Activated naive CD4-positive, alpha-beta T cell treated with anti-CD3 and anti-CD28 coated beads, Interleukin-2, amount 50 U/mL, for 72 hours (primary cell): Measurements from ENCODE around the gene NEBL. TPM values are rescaled to one million over a fixed set of nuclear protein-coding genes. Genes with fewer than 3 reads are reported as not detected.
"Not testable (repeated sequence)": the region's sequence is repeated elsewhere in the genome, so short reads cannot be mapped to it uniquely, and the experiment has no call there.

Experiments
- ATAC-seq, 2 donors: fragments of 150-1000 bp; cut with Tn5 transposase; 2 replicates each; pipeline ENCODE4 v1.10.0; 2021; ENCODE audit warnings: mild to moderate bottlenecking in 2 of 2, moderate library complexity in 2 of 2
- DNase-seq, 2 donors: peaks; one replicate each; pipeline ENCODE4 v3.0.0; 2021 to 2022; ENCODE audit warnings: low spot score in 2 of 2
- H3K27ac Mint-ChIP-seq, 2 donors: one replicate each; pipeline ENCODE4 v1.8.0; 2022; ENCODE audit warnings: mild to moderate bottlenecking in 2 of 2, mixed read lengths in 2 of 2
- H3K36me3 Mint-ChIP-seq, 2 donors: one replicate each; pipeline ENCODE4 v1.8.0; 2022; ENCODE audit warnings: mixed read lengths in 2 of 2
- H3K9me3 Mint-ChIP-seq, 2 donors: one replicate each; pipeline ENCODE4 v1.8.0; 2022; ENCODE audit warnings: mixed read lengths in 2 of 2
- total RNA-seq, 2 donors: library from RNA; stranded (reverse); gene quantifications; one replicate each; pipeline ENCODE4 v1.2.3, GENCODE V29; 2022

NEBL gene
- 1 to 10 TPM in 1 of 2 donors, under 1 TPM in 1; 0.02 to 3.0 TPM for total RNA-seq

GRCh38 chr10:20897146-20897825 lies at the start of gene NEBL:
NEBL (minus strand) TSS chr10:20897311; CDS start chr10:20897205, 106 bp downstream.
- Mint-ChIP-seq H3K9me3 (peaks cover 0 to 4% of the 10 kb centered on the region in 2 donors), H3K36me3 (no peaks in the 10 kb centered on the region), H3K27ac (no peak within 1 kb of the TSS)
- ATAC-seq (no peak), DNase-seq (no peak)

DNA sequence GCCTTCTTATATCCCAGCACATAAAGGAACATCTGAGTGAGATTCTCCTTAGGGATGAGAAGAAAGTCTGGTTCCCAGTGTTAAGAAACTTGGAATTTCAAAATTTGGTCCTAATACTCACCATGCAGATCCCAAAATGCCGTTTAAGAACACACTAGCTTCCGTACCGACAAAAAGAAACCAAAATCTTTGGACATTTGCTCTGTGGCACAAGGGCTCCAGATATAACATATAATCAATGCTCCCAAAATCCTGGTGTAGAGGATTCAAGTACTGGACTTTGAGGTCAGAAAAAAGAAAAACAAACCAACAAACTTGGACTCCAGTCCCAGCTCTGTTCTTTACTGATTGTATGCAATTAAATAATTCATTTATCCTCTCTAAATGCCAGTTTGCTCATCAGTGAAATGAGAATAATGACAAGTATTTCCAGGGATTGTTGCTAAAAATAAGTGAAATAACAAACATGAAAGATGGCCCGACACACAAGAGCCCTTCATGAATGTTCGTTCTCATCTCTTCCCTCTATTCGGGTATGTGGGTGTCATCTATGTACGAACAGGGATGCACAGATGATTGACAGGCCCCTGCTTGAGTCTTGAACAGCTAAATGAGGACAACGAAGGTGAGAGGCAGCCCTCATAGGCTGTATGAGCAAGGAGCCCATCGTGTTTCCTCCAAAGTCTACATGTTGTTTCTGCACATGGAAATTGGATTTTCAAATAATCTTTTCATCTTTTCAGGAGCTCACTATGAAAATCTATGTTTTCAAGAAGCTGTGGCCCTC lies 48.6 kb upstream of the NEBL start:
- H3K9me3 Mint-ChIP-seq, result no peaks in the 10 kb centered on the region
- H3K27ac Mint-ChIP-seq, result no peak overlapping the region
- DNase-seq, result no peak
- no peak for ATAC-seq
- H3K36me3 Mint-ChIP-seq, result no peaks in the 10 kb centered on the region

GRCh38 chr10:20944789-20945502 lies 47.8 kb upstream of the NEBL start:
- no peaks in the 10 kb centered on the region for H3K9me3 Mint-ChIP-seq
- ATAC-seq, result no peak
- no peaks in the 10 kb centered on the region for H3K36me3 Mint-ChIP-seq
- H3K27ac Mint-ChIP-seq, result no peak overlapping the region
- DNase-seq, result no peak

- H3K27ac Mint-ChIP-seq, ATAC-seq, DNase-seq: not testable (repeated sequence)
- Mint-ChIP-seq H3K36me3 (peaks cover 9 to 20% of the 10 kb centered on the region in 2 donors), H3K9me3 (peaks cover 6 to 11% of the 10 kb centered on the region in 2 donors)
Measured at GRCh38 chr10:20939414-20939813, 42.3 kb upstream of the NEBL start.

- DNase-seq, result no peak
- peaks cover 6 to 16% of the 10 kb centered on the region in 2 donors for H3K9me3 Mint-ChIP-seq
- no peak for ATAC-seq
- peaks cover 9 to 20% of the 10 kb centered on the region in 2 donors for H3K36me3 Mint-ChIP-seq
- H3K27ac Mint-ChIP-seq, result no peak overlapping the region
Measured at GRCh38 chr10:20936396-20936795, 39.3 kb upstream of the NEBL start.

DNA sequence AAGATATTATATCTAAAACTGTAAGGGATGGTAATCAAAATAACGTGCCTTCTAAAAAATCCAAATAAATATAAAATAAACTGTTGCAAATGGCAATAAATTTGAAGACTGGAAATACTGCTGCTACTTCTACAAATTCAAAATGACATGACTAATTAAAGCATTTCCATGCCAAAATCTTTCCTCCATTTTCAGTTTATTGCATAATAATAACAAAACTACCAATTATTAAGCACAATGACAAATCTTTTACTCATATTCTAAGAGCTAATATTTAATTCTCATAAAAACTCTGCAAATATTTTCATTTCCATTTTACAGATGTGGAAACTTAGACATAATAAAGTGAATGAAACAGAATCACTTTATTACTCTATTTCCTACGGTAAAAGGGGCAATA lies 38.8 kb upstream of the NEBL start:
- Mint-ChIP-seq H3K36me3 (peaks cover 9 to 20% of the 10 kb centered on the region in 2 donors), H3K27ac (no peak overlapping the region), H3K9me3 (peaks cover 6 to 16% of the 10 kb centered on the region in 2 donors)
- no peak for DNase-seq
- ATAC-seq, result no peak

GRCh38 chr10:20935301-20935700 lies 38.2 kb upstream of the NEBL start:
- Mint-ChIP-seq H3K9me3 (peaks cover 6 to 16% of the 10 kb centered on the region in 2 donors), H3K27ac (no peak overlapping the region), H3K36me3 (peaks cover 9 to 20% of the 10 kb centered on the region in 2 donors)
- no peak for ATAC-seq
- DNase-seq, result no peak

DNA sequence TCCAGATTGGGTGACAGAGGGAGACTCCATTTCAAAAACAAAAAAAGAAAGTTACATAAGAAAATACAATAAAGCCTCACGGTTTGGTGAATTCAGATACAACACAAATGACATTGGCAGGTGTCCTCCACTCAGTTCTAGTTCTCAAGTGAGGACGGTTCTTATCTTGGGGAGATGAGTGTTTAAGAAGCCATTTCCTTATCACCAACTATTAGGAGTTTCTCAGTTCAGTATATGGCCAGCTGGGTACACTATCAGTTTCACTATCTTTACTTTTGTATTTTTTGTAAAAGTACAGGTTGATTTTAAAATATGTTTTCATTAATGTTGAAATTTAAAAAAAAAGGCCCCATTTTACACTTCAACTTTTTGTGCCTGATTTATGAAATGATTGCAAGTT lies 36.6 kb upstream of the NEBL start:
- no peak for ATAC-seq
- Mint-ChIP-seq H3K36me3 (peaks cover 5 to 17% of the 10 kb centered on the region in 2 donors), H3K27ac (no peak overlapping the region), H3K9me3 (peaks cover 3 to 14% of the 10 kb centered on the region in 2 donors)
- DNase-seq, result no peak

GRCh38 chr10:20932606-20933126 lies 35.6 kb upstream of the NEBL start:
- H3K9me3 Mint-ChIP-seq, result peaks cover 0 to 10% of the 10 kb centered on the region in 2 donors
- H3K27ac Mint-ChIP-seq, result no peak overlapping the region
- H3K36me3 Mint-ChIP-seq, result peaks cover 0 to 9% of the 10 kb centered on the region in 2 donors
- DNase-seq (no peak), ATAC-seq (no peak)

DNA sequence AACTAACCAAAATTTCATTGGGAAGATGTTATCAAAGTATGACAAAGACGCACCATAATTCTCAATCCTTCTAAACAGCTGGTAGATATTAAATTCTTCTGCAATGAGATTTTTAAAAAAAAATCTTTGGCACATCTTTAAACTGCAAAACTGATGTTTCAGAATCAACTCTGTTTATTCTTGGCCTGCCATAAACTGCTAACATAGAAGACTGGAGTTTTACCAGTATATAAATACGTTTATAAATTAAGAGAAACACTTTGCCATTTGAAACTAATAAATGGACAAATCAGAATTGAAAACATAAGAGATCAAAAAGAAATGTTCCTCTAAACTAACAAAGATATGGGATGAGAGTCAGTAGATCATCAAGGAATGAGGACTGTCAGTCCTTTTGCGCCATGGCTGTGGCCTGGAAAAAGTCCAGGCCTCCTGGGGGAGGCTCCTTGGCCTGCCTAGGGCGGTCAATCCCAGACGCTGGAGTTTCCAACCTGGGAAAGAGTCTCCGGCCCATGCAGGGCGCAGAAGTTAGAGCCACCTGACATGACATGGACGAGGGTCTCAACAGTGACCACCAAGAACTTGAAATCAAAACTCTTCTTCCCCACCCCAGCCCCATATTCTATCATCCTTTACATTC lies 34.2 kb upstream of the NEBL start:
- no peak for ATAC-seq

GRCh38 chr10:20927456-20927855 lies 30.3 kb upstream of the NEBL start:
- H3K27ac Mint-ChIP-seq, result no peak overlapping the region
- no peaks in the 10 kb centered on the region for H3K36me3 Mint-ChIP-seq
- H3K9me3 Mint-ChIP-seq, result peaks cover 0 to 5% of the 10 kb centered on the region in 2 donors
- DNase-seq (no peak), ATAC-seq (no peak)

More for the DNA sequence above, 34.2 kb upstream of the NEBL start:
- Mint-ChIP-seq H3K27ac (no peak overlapping the region), H3K9me3 (peaks cover 0 to 5% of the 10 kb centered on the region in 2 donors), H3K36me3 (no peaks in the 10 kb centered on the region)
- no peak for DNase-seq

DNA sequence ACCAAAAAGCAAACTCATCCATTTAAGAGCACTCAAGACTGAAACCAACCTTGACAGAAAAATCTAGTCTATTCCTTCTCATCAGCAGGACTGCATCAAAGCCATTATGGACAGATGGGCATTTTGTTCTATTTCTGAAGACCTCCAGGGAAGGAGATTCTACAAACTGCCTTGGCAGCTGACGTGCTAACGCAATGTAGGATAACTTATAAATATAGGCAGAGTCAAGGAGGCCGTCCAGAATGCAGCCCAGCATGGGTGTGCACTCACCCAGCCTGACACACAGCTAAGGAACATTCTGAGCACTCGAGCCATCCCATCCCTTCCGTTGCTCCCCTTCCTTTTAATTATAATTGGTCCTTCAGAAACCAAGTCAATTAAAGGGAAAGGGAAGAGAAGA lies 25.3 kb upstream of the NEBL start:
- no peaks in the 10 kb centered on the region for H3K36me3 Mint-ChIP-seq
- H3K9me3 Mint-ChIP-seq, result no peaks in the 10 kb centered on the region
- ATAC-seq (no peak), DNase-seq (no peak)
- H3K27ac Mint-ChIP-seq, result no peak overlapping the region

GRCh38 chr10:20922033-20922432 lies 24.9 kb upstream of the NEBL start:
- no peaks in the 10 kb centered on the region for H3K36me3 Mint-ChIP-seq
- no peak overlapping the region for H3K27ac Mint-ChIP-seq
- DNase-seq (no peak), ATAC-seq (no peak)
- H3K9me3 Mint-ChIP-seq, result no peaks in the 10 kb centered on the region

GRCh38 chr10:20920061-20920460 lies 22.9 kb upstream of the NEBL start:
- ATAC-seq (no peak), DNase-seq (no peak)
- Mint-ChIP-seq H3K9me3 (no peaks in the 10 kb centered on the region), H3K36me3 (no peaks in the 10 kb centered on the region), H3K27ac (no peak overlapping the region)

- H3K27ac Mint-ChIP-seq, result no peak overlapping the region
- no peaks in the 10 kb centered on the region for H3K9me3 Mint-ChIP-seq
- ATAC-seq (no peak), DNase-seq (no peak)
- no peaks in the 10 kb centered on the region for H3K36me3 Mint-ChIP-seq
Measured at GRCh38 chr10:20919481-20919880, 22.4 kb upstream of the NEBL start.

- Mint-ChIP-seq H3K27ac (no peak overlapping the region), H3K36me3 (no peaks in the 10 kb centered on the region), H3K9me3 (no peaks in the 10 kb centered on the region)
- ATAC-seq (no peak), DNase-seq (no peak)
Measured at GRCh38 chr10:20916976-20917375, 19.9 kb upstream of the NEBL start.
